RWPE2 (cell line): ENCODE data around the gene KHK.
A peak's percentile ranks its signal among the peaks of the same experiment; 100 is the strongest.

ENCODE experiments used
- ATAC-seq: fragments of 200-7000 bp; cut with Tn5 transposase; 3 replicates; pipeline ENCODE4 v1.9.1; 2021; ENCODE audit warnings: low read depth
- DNase-seq: peaks from one replicate; pipeline ENCODE4 v3.0.0-alpha.2; 2020; ENCODE audit warnings: low spot score
- H3K27ac ChIP-seq: fragments of 450-650 bp; 2 replicates; pipeline ENCODE4 v1.5.1; 2017; ENCODE audit warnings: mild to moderate bottlenecking; ENCODE audit not compliant: poor library complexity, severe bottlenecking
- H3K27me3 ChIP-seq: fragments of 250-450 bp; sonication (Bioruptor Pico); 2 replicates; pipeline ENCODE4 v1.5.1; 2021; ENCODE audit warnings: mild to moderate bottlenecking, moderate library complexity; ENCODE audit not compliant: insufficient read depth, poor library complexity, severe bottlenecking
- H3K36me3 ChIP-seq: fragments of 250-450 bp; sonication (Bioruptor Pico); 2 replicates; pipeline ENCODE4 v1.5.1; 2020; ENCODE audit warnings: low read depth, mild to moderate bottlenecking, moderate library complexity
- H3K4me1 ChIP-seq: fragments of 250-450 bp; sonication (Bioruptor Pico); 2 replicates; pipeline ENCODE4 v1.5.1; 2021; ENCODE audit warnings: mild to moderate bottlenecking, moderate library complexity; ENCODE audit not compliant: insufficient read depth, poor library complexity, severe bottlenecking
- H3K4me3 ChIP-seq: fragments of 250-450 bp; sonication (Bioruptor Pico); 2 replicates; pipeline ENCODE4 v1.5.1; 2021; ENCODE audit warnings: mild to moderate bottlenecking, moderate library complexity; ENCODE audit not compliant: severe bottlenecking
- H3K9me3 ChIP-seq: fragments of 250-450 bp; sonication (Bioruptor Pico); 2 replicates; pipeline ENCODE4 v1.5.1; 2021; ENCODE audit warnings: mild to moderate bottlenecking, moderate library complexity; ENCODE audit not compliant: severe bottlenecking
- CTCF ChIP-seq: fragments of 450-650 bp; IDR thresholded peaks from one replicate; pipeline ENCODE4 v1.5.1; 2017; ENCODE audit warnings: mild to moderate bottlenecking, moderate library complexity; ENCODE audit not compliant: poor library complexity, severe bottlenecking

The KHK gene

GRCh38 chr2:27095745-27096651, 9.4 kb downstream of the KHK start:
- no peak for TF ChIP-seq CTCF
- ATAC-seq = peak; percentile 69
- no peak overlapping the region for H3K27ac ChIP-seq
- H3K9me3 ChIP-seq = no peaks in the 10 kb centered on the region
- no peaks in the 10 kb centered on the region for H3K27me3 ChIP-seq
- no peaks in the 10 kb centered on the region for H3K4me1 ChIP-seq
- DNase-seq = no peak
- H3K36me3 ChIP-seq = no peaks in the 10 kb centered on the region
- no peak overlapping the region for H3K4me3 ChIP-seq

- Histone ChIP-seq H3K4me3 (no peak overlapping the region), H3K27me3 (no peaks in the 10 kb centered on the region), H3K27ac (no peak overlapping the region), H3K36me3 (no peaks in the 10 kb centered on the region), H3K4me1 (no peaks in the 10 kb centered on the region), H3K9me3 (no peaks in the 10 kb centered on the region)
- DNase-seq (no peak), ATAC-seq (no peak)
- TF ChIP-seq CTCF = no peak
These were observed 10.3 kb downstream of the KHK start for GRCh38 chr2:27096748-27097297.

- no peak for DNase-seq
- ATAC-seq = no peak
- H3K9me3 ChIP-seq = no peaks in the 10 kb centered on the region
- H3K4me1 ChIP-seq = no peaks in the 10 kb centered on the region
- H3K4me3 ChIP-seq = no peak overlapping the region
- H3K36me3 ChIP-seq = no peaks in the 10 kb centered on the region
- H3K27me3 ChIP-seq = no peaks in the 10 kb centered on the region
- no peak for TF ChIP-seq CTCF
- no peak overlapping the region for H3K27ac ChIP-seq
These were observed 10.8 kb downstream of the KHK start for GRCh38 chr2:27097341-27097740.

- DNase-seq = no peak
- H3K4me1 ChIP-seq = no peaks in the 10 kb centered on the region
- H3K4me3 ChIP-seq = no peak overlapping the region
- H3K36me3 ChIP-seq = no peaks in the 10 kb centered on the region
- TF ChIP-seq CTCF = no peak
- no peak for ATAC-seq
- no peaks in the 10 kb centered on the region for H3K27me3 ChIP-seq
- H3K27ac ChIP-seq = no peak overlapping the region
- H3K9me3 ChIP-seq = no peaks in the 10 kb centered on the region
These were observed 12.9 kb downstream of the KHK start for GRCh38 chr2:27099334-27099955.
